ENCODE data around the gene PFAS.
A peak's percentile ranks its signal among the peaks of the same experiment; 100 is the strongest.

The PFAS gene

DNA sequence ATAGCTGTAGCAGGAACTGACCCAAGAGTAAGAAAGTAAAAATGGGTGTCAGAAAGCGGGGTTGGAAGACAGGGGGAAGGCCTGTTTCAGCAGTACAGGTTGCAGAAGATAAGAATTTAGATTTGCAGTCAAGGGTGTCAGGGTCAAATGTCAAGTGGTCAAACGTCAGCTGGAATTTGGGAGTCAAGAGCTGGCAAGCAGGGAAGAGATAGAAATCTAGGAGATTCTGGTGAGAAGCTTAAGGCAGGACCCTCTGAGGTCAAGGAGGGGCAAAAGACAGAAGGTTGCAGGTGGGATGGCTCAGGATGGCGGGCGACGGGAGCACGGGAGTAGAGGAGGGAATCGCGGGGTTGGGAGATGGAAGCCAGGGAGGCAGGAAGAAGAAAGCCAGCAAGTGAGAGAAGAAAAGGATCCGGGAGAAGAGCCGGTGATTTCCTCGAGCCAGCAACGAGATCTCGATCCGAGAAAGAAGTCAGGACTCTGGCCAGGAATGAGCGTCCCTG lies 45.8 kb downstream of the PFAS start:
- H3K4me3 ChIP-seq (ENCODE audit: low read length) = peak overlapping the region; percentile 83
- H3K4me1 ChIP-seq (ENCODE audit: control insufficient read depth, insufficient read depth, low read length) = peaks cover 7% of the 10 kb centered on the region
- peak overlapping the region; percentile 84 for H3K4me2 ChIP-seq (ENCODE audit: low read length)
- H3K9me3 ChIP-seq (replicated peaks; ENCODE audit: low read length) = no peaks in the 10 kb centered on the region
- no peaks in the 10 kb centered on the region for H3K27me3 ChIP-seq (ENCODE audit: control insufficient read depth, insufficient read depth, low read length)
- H3K9ac ChIP-seq (ENCODE audit: low read depth, low read length) = peak overlapping the region; percentile 90
- H3K36me3 ChIP-seq (ENCODE audit: insufficient read depth, low read length) = no peaks in the 10 kb centered on the region

- H3K4me3 ChIP-seq (ENCODE audit: low read length) = no peak overlapping the region
- H3K9me3 ChIP-seq (replicated peaks; ENCODE audit: low read length) = no peaks in the 10 kb centered on the region
- H3K9ac ChIP-seq (ENCODE audit: low read depth, low read length) = no peak overlapping the region
- H3K36me3 ChIP-seq (ENCODE audit: insufficient read depth, low read length) = no peaks in the 10 kb centered on the region
- no peaks in the 10 kb centered on the region for H3K27me3 ChIP-seq (ENCODE audit: control insufficient read depth, insufficient read depth, low read length)
- H3K4me2 ChIP-seq (ENCODE audit: low read length) = no peak overlapping the region
- H3K4me1 ChIP-seq (ENCODE audit: control insufficient read depth, insufficient read depth, low read length) = no peaks in the 10 kb centered on the region
These were observed 51.1 kb downstream of the PFAS start for GRCh38 chr17:8300226-8300625.

- Histone ChIP-seq H3K4me2 (ENCODE audit: low read length) (no peak overlapping the region), H3K4me3 (ENCODE audit: low read length) (no peak overlapping the region)
These were observed 51.6 kb downstream of the PFAS start for GRCh38 chr17:8300627-8301242.

DNA sequence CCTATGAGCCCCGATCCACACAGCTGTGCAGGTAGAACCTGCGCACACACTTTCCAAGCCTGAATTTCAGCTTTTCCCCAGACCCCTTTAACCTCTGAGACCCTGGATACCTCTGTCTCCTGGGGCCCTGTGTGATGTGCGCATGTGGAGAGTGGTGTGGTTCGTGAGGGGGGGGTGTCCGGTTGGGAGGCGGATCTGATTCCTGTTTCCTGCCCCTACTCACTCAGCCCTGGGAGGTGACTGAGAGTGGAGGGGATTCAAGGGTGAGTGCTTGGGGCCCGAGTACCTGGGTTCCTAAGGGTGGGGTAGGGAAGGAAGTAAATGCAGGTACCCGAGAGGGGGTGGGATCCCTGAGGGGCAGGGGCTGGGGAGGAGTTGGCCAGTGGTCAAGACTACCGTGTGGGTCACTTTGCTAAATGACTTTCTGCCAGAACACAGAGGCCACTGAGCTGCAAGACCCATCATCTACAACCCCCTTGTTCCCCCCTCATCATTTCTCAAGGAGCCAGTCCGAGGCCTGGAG lies 61.6 kb downstream of the PFAS start:
- Histone ChIP-seq H3K27me3 (ENCODE audit: control insufficient read depth, insufficient read depth, low read length) (peaks cover 54% of the 10 kb centered on the region), H3K36me3 (ENCODE audit: insufficient read depth, low read length) (no peaks in the 10 kb centered on the region), H3K9me3 (replicated peaks; ENCODE audit: low read length) (no peaks in the 10 kb centered on the region), H3K9ac (ENCODE audit: low read depth, low read length) (no peak overlapping the region), H3K4me1 (ENCODE audit: control insufficient read depth, insufficient read depth, low read length) (no peaks in the 10 kb centered on the region), H3K4me3 (ENCODE audit: low read length) (no peak overlapping the region), H3K4me2 (ENCODE audit: low read length) (no peak overlapping the region)

More at GRCh38 chr17:8300627-8301242, 51.6 kb downstream of the PFAS start:
- no peaks in the 10 kb centered on the region for H3K27me3 ChIP-seq (ENCODE audit: control insufficient read depth, insufficient read depth, low read length)
- H3K36me3 ChIP-seq (ENCODE audit: insufficient read depth, low read length) = no peaks in the 10 kb centered on the region
- H3K4me1 ChIP-seq (ENCODE audit: control insufficient read depth, insufficient read depth, low read length) = no peaks in the 10 kb centered on the region
- no peaks in the 10 kb centered on the region for H3K9me3 ChIP-seq (replicated peaks; ENCODE audit: low read length)
- no peak overlapping the region for H3K9ac ChIP-seq (ENCODE audit: low read depth, low read length)

- Histone ChIP-seq H3K9me3 (replicated peaks; ENCODE audit: low read length) (no peaks in the 10 kb centered on the region), H3K4me3 (ENCODE audit: low read length) (no peak overlapping the region), H3K4me2 (ENCODE audit: low read length) (no peak overlapping the region), H3K4me1 (ENCODE audit: control insufficient read depth, insufficient read depth, low read length) (no peaks in the 10 kb centered on the region), H3K9ac (ENCODE audit: low read depth, low read length) (no peak overlapping the region), H3K27me3 (ENCODE audit: control insufficient read depth, insufficient read depth, low read length) (peaks cover 60% of the 10 kb centered on the region), H3K36me3 (ENCODE audit: insufficient read depth, low read length) (no peaks in the 10 kb centered on the region)
These were observed 62.2 kb downstream of the PFAS start for GRCh38 chr17:8311131-8311790.

DNA sequence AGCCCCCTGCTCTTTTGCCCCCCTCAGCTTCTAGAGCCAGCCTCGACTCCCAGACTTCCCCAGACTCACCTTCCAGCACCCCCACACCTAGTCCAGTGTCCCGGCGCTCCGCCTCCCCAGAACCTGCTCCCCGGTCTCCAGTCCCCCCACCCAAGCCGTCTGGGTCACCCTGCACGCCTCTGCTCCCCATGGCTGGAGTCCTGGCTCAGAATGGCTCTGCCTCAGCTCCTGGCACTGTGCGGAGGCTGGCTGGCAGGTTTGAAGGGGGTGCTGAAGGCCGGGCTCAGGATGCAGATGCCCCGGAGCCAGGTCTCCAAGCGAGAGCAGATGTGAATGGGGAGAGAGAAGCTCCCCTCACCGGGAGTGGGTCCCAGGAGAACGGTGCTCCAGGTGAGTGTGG lies 63.2 kb downstream of the PFAS start:
- no peak overlapping the region for H3K4me3 ChIP-seq (ENCODE audit: low read length)
- H3K9ac ChIP-seq (ENCODE audit: low read depth, low read length) = no peak overlapping the region
- peaks cover 66% of the 10 kb centered on the region for H3K27me3 ChIP-seq (ENCODE audit: control insufficient read depth, insufficient read depth, low read length)
- H3K4me1 ChIP-seq (ENCODE audit: control insufficient read depth, insufficient read depth, low read length) = no peaks in the 10 kb centered on the region
- no peaks in the 10 kb centered on the region for H3K36me3 ChIP-seq (ENCODE audit: insufficient read depth, low read length)
- H3K9me3 ChIP-seq (replicated peaks; ENCODE audit: low read length) = no peaks in the 10 kb centered on the region
- no peak overlapping the region for H3K4me2 ChIP-seq (ENCODE audit: low read length)

GRCh38 chr17:8312726-8313600 lies 63.9 kb downstream of the PFAS start:
- no peaks in the 10 kb centered on the region for H3K36me3 ChIP-seq (ENCODE audit: insufficient read depth, low read length)
- no peaks in the 10 kb centered on the region for H3K4me1 ChIP-seq (ENCODE audit: control insufficient read depth, insufficient read depth, low read length)
- H3K27me3 ChIP-seq (ENCODE audit: control insufficient read depth, insufficient read depth, low read length) = peaks cover 72% of the 10 kb centered on the region
- H3K4me3 ChIP-seq (ENCODE audit: low read length) = no peak overlapping the region
- no peak overlapping the region for H3K9ac ChIP-seq (ENCODE audit: low read depth, low read length)
- H3K9me3 ChIP-seq (replicated peaks; ENCODE audit: low read length) = no peaks in the 10 kb centered on the region
- H3K4me2 ChIP-seq (ENCODE audit: low read length) = no peak overlapping the region

- Histone ChIP-seq H3K9ac (ENCODE audit: low read depth, low read length) (no peak overlapping the region), H3K27me3 (ENCODE audit: control insufficient read depth, insufficient read depth, low read length) (peaks cover 83% of the 10 kb centered on the region), H3K4me2 (ENCODE audit: low read length) (no peak overlapping the region), H3K4me1 (ENCODE audit: control insufficient read depth, insufficient read depth, low read length) (no peaks in the 10 kb centered on the region), H3K9me3 (replicated peaks; ENCODE audit: low read length) (no peaks in the 10 kb centered on the region), H3K4me3 (ENCODE audit: low read length) (no peak overlapping the region), H3K36me3 (ENCODE audit: insufficient read depth, low read length) (no peaks in the 10 kb centered on the region)
These were observed 66.0 kb downstream of the PFAS start for GRCh38 chr17:8314797-8315763.

GRCh38 chr17:8315764-8316217 lies 66.7 kb downstream of the PFAS start:
- peaks cover 80% of the 10 kb centered on the region for H3K27me3 ChIP-seq (ENCODE audit: control insufficient read depth, insufficient read depth, low read length)
- no peaks in the 10 kb centered on the region for H3K4me1 ChIP-seq (ENCODE audit: control insufficient read depth, insufficient read depth, low read length)
- no peak overlapping the region for H3K9ac ChIP-seq (ENCODE audit: low read depth, low read length)
- no peaks in the 10 kb centered on the region for H3K9me3 ChIP-seq (replicated peaks; ENCODE audit: low read length)
- H3K36me3 ChIP-seq (ENCODE audit: insufficient read depth, low read length) = no peaks in the 10 kb centered on the region
- no peak overlapping the region for H3K4me3 ChIP-seq (ENCODE audit: low read length)
- H3K4me2 ChIP-seq (ENCODE audit: low read length) = no peak overlapping the region

GRCh38 chr17:8318010-8318935 lies 69.2 kb downstream of the PFAS start:
- H3K9me3 ChIP-seq (replicated peaks; ENCODE audit: low read length) = no peaks in the 10 kb centered on the region
- H3K36me3 ChIP-seq (ENCODE audit: insufficient read depth, low read length) = no peaks in the 10 kb centered on the region
- H3K27me3 ChIP-seq (ENCODE audit: control insufficient read depth, insufficient read depth, low read length) = peaks cover 64% of the 10 kb centered on the region
- H3K4me1 ChIP-seq (ENCODE audit: control insufficient read depth, insufficient read depth, low read length) = no peaks in the 10 kb centered on the region
- H3K4me3 ChIP-seq (ENCODE audit: low read length) = no peak overlapping the region
- no peak overlapping the region for H3K9ac ChIP-seq (ENCODE audit: low read depth, low read length)
- H3K4me2 ChIP-seq (ENCODE audit: low read length) = no peak overlapping the region
